Mesenteric fat pad (tissue), 1 donor: Measurements from ENCODE around the gene SEMA4A. TPM values are rescaled to one million over a fixed set of nuclear protein-coding genes. Genes with fewer than 3 reads are reported as not detected.
A peak's percentile ranks its signal among the peaks of the same experiment; 100 is the strongest.
"Not testable (repeated sequence)": the region's sequence is repeated elsewhere in the genome, so short reads cannot be mapped to it uniquely, and the experiment has no call there.

ENCODE experiments used
- DNase-seq: peaks from one replicate; pipeline ENCODE4 v3.0.0-alpha.2; 2020; ENCODE audit warnings: low spot score
- total RNA-seq: library from RNA; stranded (reverse); fragmentation: NEBNext Ultra II Directional; extraction: Animal tissue kit (Norgen Biotek cat#: 25700); gene quantifications from one replicate; pipeline ENCODE4 v1.2.1, GENCODE V29; 2021
- donor health status: DM: yes; HTN: yes; CAD: no.

SEMA4A gene
- total RNA-seq, 1 donor from 2014 or later: 31.9 TPM

DNA sequence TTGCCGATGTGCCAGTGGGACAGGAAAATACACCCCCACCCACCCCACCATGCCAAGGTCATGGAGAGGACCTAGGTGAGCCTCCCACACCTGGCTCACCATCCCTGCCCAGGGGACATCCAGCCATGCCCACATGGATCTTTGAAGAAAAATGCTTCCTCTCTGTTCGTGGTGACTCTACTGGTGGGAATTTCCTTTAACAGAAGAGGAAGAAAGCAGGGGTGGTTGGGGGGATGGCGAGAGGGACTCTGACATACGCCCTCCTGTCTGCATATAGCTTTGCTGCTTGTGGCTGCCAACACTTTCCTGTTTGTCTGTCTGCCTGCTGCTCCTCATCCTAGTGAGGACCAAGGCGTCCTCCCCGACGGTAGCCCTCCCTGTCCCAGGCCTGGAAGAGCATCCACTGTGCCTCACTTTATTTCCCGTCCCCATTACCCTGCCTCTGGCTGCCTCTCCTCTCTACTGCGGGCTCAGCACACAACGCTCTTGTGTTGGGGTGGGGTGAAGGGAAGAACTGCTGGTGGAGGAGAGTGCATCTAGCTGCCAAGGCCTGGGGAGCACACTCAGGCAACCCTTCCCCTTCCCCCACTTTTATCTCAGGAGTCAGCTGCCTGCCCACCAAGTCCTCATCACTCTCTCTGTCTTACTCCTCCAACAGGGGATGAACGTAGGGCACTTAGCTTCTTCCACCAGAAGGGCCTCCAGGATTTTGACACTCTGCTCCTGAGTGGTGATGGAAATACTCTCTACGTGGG is 2.5 kb downstream of the SEMA4A start:
- DNase-seq: no peak

DNA sequence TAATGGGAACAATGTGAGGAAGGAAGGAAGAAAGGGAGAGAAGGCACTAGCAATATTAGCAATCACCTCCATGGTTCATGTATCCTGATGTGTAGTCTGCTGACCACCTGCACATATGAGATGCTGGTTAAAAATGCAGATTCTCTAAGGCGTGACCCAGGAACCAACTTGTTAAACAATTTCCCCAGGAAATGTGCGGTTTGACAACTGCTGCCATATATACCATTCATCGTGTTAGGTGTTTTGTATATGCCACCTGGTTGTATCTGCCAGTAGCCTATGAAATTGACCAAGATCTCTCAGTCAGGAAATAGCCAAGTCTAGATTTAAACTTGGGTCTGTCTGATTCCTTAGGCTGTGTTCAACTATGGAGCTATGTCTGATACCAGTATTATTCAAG is 4.1 kb downstream of the SEMA4A start:
- no peak for DNase-seq

DNA sequence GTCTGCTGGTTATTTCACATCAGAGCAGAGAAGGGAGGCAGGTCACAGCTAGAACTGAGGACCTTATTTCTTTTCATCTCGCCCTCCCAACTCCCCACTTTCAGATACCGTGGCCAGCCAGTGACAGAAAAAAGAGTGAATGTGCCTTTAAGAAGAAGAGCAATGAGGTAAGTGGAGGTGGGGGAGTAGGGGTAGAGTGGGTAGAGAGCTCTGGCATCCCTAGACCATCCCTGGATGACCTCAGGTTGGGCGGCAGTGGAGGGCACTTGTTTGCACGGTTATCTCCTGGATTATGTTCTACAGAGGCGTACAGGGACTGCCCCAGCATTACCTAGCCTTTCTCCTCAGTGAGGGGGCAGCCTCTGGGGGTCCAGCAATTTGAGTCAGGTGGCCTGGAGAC is 4.6 kb downstream of the SEMA4A start:
- DNase-seq: no peak

DNA sequence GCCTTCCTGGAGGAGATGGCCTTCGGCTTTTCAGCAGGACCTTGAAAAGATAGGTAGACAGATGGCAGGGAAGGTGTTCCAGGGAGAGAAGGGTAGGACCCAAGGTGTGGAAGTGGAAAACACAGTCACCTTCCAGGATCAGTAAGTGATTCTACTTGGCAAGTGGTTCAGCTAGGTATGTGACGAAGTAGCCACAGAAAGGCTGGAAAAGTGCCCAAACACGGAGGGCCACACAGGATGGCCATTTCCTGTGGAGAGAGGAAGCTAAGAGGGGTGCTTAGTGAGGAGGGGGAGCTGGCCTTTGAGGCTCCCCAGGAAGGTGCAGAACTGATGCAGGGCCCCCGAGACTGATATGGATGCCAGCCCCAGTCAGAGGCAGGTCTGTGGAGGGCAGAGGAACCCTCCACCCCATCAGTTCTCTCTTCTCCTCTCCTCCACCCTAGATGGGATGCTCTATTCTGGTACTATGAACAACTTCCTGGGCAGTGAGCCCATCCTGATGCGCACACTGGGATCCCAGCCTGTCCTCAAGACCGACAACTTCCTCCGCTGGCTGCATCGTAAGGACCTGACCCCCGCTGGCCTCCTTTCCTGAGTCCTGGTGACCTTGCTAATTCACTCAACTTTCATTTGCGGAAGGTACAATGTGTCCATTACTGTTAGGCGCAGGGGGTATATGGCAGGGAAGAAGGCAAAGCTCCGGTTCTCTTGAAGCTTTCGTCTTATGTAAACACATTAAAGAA is 6.8 kb downstream of the SEMA4A start:
- DNase-seq: no peak

DNA sequence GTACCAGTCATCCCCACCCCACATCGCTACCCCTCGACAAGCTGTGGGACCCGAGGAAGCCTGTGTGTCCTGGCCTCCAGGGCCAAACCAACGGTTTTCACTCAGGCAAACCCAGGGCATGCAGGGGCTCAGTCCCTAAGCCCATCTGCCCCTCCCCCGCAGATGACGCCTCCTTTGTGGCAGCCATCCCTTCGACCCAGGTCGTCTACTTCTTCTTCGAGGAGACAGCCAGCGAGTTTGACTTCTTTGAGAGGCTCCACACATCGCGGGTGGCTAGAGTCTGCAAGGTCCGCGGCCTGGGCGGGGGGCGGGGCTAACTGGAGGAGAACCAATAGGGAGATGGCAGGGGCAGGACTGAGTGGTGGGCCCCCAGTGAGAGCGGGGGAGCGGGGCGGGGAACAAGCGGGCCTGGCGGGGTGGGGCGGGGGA is 7.4 kb downstream of the SEMA4A start:
- DNase-seq: no peak

DNA sequence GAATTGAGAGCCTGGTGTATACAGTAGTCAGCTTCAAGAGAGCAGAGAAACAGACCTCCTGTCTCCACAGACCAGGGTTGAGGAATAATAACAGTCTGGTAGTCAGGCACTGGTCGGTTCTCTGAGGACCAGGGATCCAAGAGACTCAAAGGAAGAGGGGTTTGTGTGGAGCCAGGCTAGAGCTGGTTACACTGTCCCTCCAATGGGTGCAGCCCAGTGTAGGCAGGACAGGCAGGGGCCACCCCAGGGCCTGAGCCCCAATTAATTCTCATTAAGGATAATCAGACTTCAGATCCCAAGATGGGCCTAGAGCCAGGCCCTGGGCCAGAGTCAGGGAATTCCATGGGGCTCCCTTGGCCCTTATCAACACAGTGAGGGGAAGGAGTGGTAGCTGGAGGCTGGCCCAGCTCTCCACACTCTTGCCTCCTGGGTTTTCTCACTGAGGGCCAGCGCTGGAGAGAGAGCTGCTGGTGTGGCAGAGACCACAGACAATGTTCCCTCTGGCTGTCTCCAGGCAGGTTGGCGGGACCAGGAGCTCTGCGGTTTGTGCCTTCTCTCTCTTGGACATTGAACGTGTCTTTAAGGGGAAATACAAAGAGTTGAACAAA is 9.1 kb downstream of the SEMA4A start:
- DNase-seq: no peak

DNA sequence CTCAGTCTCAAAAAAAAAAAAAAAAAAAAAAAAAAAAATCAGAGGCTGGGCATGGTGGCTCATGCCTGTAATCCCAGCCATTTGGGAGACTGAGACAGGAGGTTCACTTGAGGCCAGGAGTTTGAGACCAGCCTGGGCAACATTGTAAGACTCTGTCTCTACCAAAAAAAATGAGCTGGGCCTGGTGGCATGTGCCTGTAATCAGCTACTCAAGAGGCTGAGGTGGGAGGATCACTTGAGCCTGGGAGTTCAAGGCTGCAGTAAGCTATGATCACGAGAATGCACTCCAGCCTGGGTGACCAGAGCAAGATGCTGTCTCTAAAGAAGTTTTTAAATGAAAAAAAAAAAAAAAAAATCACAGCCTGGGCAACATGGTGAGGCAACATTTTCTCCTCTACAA is 10.3 kb downstream of the SEMA4A start:
- DNase-seq: no peak

DNA sequence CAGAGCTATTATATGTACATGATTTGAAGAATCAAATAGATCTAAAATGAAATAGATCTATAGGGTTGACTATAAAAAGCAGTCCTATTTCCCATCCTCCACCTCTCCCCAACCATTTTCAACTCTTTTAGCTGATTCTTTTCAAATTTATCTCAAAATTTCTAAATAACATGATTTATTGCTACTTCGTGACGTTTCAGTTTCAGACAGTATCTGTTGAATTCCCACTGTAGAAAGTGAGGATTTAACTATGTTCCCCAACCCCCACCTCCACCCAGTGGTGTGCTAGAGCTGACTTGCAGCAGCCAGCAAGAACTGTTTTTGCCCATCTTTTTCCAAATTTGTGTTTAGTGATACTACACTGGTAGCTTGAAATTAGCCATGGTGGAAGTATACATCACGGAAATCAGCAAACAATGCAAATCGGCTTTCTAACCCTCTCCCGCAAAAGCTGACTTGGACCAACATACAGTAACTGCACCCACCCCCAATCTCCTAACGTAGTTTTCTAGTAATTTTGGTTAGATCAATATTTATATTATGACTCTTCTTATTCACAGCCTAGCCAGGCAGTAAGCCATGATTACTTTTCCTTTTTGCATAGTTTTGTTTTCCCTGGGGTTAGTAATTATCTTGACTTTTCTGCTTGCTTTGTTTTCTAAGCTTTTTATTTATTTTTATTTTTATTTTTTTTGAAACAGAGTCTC is 10.9 kb downstream of the SEMA4A start:
- DNase-seq: no peak

DNA sequence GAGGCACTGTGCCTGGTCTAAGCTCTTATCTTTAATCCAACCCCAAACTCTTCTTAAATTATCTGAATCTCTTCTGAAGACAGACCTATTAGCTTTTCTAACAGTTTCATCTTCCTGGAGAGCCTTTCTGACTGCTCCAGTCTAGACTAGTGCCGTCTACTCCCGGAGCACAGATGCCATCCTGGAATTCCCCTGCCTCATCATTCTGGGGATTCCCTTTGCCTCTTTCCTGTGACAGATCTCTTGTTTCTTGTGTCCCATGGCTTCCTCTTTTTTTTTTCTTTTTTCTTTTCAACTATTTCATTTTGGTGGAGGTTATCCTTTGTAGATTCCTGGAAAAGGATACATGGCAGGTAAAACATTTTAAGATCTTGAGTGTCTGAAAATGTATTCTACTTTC is 11.7 kb downstream of the SEMA4A start:
- DNase-seq: no peak

DNA sequence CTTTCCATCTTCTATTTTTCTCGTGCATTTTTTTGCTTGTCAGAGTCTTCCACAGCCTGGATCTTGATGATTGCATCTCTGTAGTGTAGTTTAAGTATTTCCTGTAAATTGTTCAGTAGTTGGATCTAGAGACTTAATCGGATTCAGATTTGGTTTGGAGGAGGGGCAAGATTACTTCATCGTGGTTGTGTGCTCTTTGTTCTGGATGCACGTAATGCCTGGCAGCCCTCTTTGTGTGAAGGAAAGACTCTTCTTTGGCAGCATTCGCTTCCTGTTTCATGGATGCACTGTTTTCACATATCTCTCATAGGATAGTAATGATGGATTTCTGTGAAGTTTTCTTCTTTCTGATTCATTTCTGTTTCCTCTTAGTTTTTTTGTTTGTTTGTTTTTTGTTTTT is 14.2 kb downstream of the SEMA4A start:
- no peak for DNase-seq

DNA sequence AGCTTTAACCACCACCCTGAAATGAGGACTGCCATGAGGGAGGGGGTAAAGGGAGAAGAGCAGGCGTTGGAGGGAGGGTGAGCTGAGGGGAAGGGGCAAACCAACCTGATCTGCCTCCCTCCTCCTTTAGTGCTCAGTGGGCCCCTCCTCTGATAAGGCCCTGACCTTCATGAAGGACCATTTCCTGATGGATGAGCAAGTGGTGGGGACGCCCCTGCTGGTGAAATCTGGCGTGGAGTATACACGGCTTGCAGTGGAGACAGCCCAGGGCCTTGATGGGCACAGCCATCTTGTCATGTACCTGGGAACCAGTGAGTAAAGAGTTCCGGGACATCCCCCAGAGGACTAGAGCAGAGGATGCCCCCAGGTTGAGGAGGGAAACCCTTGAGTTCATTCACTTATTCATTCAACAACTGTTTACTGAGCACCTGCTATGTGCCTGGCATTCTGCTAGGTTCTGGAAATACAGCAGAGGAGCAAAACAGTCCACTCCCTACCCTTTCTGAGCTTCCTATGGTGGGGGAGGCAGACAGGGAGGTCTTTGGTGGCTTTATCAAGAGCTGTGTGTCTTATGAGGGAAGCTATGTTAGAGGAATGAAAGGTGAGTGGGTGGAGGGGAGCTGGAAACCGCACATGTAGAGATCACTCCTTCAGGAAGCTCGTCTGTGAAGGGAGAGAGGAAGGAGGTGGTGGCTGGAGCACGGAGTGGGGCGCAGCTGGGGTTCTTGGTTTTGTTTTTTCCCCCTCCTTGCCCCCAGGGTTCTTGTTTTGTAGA is 19.5 kb downstream of the SEMA4A start:
- no peak for DNase-seq

DNA sequence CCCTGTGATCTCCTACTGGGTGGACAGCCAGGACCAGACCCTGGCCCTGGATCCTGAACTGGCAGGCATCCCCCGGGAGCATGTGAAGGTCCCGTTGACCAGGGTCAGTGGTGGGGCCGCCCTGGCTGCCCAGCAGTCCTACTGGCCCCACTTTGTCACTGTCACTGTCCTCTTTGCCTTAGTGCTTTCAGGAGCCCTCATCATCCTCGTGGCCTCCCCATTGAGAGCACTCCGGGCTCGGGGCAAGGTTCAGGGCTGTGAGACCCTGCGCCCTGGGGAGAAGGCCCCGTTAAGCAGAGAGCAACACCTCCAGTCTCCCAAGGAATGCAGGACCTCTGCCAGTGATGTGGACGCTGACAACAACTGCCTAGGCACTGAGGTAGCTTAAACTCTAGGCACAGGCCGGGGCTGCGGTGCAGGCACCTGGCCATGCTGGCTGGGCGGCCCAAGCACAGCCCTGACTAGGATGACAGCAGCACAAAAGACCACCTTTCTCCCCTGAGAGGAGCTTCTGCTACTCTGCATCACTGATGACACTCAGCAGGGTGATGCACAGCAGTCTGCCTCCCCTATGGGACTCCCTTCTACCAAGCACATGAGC is 23.3 kb downstream of the SEMA4A start:
- DNase-seq: no peak

DNA sequence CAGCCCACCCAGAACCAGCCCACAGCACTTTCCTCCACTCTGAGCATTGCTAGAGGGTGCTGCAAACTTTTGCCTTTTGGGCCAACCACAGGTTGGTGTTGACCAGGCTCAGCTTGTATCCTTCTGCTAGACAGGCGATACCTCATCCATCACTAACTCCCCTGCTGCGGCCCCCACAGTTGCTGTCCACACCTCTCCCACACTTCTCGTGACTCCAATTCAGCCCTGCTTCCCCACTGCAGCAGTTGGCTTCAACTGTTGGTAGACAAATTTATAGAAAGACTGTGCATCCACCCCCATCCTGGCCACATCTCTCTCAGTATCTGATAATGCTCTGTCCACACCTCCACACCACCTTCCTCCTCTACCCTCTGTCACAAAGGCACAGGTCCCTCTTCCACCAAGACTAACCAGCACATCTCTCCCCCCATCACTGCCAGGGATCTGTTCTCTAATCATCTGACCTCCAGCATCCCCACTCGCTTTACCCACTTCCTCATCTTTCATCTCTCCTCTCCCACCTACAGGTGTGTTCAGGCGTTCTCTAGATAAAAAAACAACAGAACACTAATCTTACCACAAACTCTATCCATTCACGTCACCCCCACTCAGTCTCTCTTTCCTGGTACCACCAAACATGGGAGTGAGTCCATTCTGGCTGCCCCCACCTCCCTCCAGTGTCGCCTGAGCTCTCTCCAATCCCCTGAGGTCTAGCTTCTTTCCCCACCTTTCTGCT is 24.7 kb downstream of the SEMA4A start:
- no peak for DNase-seq

DNA sequence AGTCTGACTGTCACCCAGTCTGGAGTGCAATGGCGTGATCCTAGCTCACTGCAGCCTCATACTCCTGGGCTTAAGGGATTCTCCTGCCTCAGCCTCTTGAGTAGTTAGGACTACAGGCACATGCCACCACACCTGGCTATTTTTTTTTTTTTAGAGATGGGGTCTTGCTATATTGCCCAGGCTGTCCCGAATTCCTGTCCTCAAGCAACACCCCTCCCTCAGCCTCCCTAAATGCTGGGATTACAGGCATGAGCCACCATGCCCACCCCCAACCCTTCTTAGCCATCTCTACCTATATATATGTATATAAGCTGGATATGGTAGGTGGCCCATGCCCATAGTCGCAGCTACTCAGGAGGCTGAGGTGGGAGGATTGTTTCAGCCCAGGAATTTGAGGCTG is 27.1 kb downstream of the SEMA4A start:
- no peak for DNase-seq

DNA sequence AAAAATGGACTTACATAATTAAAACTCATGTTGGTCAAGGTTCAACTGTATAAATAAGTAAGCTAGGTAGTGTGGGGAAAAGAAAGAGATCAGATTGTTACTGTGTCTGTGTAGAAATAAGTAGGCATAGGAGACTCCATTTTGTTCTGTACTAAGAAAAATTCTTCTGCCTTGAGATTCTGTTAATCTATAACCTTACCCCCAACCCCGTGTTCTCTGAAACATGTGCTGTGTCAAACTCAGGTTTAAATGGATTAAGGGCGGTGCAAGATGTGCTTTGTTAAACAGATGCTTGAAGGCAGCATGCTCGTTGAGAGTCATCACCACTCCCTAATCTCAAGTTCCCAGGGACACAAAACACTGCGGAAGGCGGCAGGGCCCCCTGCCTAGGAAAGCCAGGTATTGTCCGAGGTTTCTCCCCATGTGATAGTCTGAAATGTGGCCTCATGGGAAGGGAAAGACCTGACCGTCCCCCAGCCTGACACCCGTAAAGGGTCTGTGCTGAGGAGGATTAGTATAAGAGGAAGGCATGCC is 28.1 kb downstream of the SEMA4A start:
- peak; percentile 14 for DNase-seq

DNA sequence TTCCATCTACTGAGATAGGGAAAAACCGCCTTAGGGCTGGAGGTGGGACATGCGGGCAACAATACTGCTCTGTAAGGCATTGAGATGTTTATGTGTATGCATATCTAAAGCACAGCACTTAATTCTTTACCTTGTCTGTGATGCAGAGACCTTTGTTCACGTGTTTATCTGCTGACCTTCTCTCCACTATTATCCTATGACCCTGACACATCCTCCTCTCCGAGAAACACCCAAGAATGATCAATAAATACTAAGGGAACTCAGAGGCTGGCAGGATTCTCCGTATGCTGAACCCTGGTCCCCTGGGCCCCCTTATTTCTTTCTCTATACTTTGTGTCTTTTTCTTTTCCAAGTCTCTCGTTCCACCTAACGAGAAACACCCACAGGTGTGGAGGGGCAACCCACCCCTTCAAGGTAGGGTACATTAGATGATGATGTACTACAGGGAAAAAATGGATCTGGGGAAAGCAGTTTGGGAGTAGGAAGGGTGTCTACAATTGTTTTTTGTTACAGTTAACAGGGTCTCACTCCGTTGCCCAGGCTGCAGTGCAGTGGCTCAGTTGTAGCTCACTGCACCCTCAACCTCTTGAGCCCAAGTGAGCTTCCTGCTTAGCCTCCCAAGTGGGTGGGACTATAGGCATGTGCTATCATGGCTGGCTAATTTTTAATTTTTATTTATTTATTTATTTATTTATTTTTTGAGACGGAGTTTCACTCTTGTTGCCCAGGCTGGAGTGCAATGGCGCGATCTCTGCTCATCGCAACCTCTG is 28.8 kb downstream of the SEMA4A start:
- DNase-seq: peak; percentile 11

DNA sequence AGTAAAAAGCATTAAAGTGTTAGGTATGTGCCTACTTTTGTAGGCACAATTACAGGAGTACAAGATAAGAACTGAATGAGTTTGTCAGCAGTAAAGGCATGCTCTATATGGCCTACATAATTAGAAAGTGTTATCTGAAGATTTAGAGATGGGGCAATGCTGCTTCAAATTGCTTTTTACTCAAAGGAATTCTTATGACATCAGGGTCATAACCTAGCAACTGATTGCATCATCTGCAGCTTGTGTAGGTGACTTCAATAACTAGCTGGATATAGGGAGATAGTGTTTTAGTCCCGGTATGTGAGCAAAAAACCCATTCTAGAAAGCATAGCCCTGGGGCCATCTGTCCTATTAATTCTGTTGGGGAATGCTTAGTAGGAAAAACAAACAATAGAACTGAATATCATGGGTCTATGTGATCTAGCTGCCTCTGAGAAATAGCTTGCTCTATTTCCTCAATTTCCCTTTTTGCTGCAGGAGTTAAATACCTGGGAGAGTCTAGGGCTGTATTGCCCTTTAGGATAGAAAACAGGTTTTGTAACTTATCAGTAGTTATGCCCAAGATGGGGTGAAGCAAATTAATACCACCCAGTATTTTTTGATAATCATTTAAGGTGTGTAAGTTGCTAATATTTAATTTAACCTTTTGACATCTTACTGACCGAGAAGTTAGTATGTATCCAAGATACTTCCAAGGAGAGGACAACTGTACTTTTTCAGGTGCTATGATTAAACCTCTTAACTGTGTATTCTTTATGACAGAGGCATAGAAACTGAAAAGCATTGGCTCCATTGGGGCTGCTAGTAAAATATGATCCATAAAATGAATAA is 33.2 kb downstream of the SEMA4A start:
- DNase-seq: not testable (repeated sequence)

DNA sequence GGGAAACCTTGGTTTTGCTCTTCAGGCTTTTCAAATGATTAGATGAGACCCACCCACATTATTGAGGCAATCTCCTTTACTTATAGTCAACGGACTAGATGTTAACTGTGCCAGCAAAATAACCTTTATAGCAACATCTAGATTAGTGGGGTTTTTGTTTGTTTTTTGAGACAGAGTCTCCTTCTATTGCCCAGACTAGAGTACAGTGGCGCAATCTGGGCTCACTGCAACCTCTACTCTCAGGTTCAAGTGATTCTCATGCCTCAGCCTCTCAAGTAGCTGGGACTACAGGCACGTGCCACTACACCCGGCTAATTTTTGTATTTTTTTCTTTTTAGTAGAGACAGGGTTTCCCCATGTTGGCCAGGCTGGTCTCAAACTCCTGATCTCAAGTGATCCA is 36.9 kb downstream of the SEMA4A start:
- peak; percentile 26 for DNase-seq
